Left forelimb (tissue), 1 donor: ENCODE data around the gene ZFPL1.
A peak's percentile ranks its signal among the peaks of the same experiment; 100 is the strongest.

Experiments
- DNase-seq: peaks from one replicate; pipeline ENCODE4 v3.0.0-alpha.2; 2018; ENCODE audit warnings: low spot score

ZFPL1 gene

GRCh38 chr11:65095427-65095826 is 11.4 kb downstream of the ZFPL1 start:
- DNase-seq: no peak

- peak; percentile 90 for DNase-seq
Observed at GRCh38 chr11:65095974-65096806, 12.2 kb downstream of the ZFPL1 start, which contains the start of gene VPS51. TSS of gene VPS51 (plus strand) at chr11:65096214. CDS start at chr11:65096251, 37 bp downstream.

- DNase-seq: no peak
Observed at GRCh38 chr11:65096926-65097325, 12.9 kb downstream of the ZFPL1 start.

GRCh38 chr11:65100674-65101350 is 16.8 kb downstream of the ZFPL1 start:
- no peak for DNase-seq

GRCh38 chr11:65102142-65103095 is 18.4 kb downstream of the ZFPL1 start:
- no peak for DNase-seq

GRCh38 chr11:65103476-65103875 is 19.5 kb downstream of the ZFPL1 start:
- DNase-seq: no peak

GRCh38 chr11:65104628-65105027 is 20.6 kb downstream of the ZFPL1 start:
- DNase-seq: no peak

GRCh38 chr11:65107078-65107477 is 23.1 kb downstream of the ZFPL1 start:
- DNase-seq: no peak

- no peak for DNase-seq
Observed at GRCh38 chr11:65107751-65108468, 23.9 kb downstream of the ZFPL1 start.

- no peak for DNase-seq
Observed at GRCh38 chr11:65108469-65109123, 24.6 kb downstream of the ZFPL1 start.

GRCh38 chr11:65109231-65110198 is 25.5 kb downstream of the ZFPL1 start:
- DNase-seq: no peak

- peak; percentile 91 for DNase-seq
Observed at GRCh38 chr11:65110354-65110861, 26.4 kb downstream of the ZFPL1 start.

GRCh38 chr11:65111159-65111743 is 27.2 kb downstream of the ZFPL1 start:
- no peak for DNase-seq

- peak; percentile 91 for DNase-seq
Observed at GRCh38 chr11:65111744-65112545, 27.9 kb downstream of the ZFPL1 start, which contains the start of gene TM7SF2. TSS of gene TM7SF2 (plus strand) at chr11:65111872. CDS start at chr11:65112016, 144 bp downstream.

GRCh38 chr11:65112546-65113360 is 28.7 kb downstream of the ZFPL1 start:
- DNase-seq: no peak

- no peak for DNase-seq
Observed at GRCh38 chr11:65113361-65113756, 29.3 kb downstream of the ZFPL1 start.

- DNase-seq: no peak
Observed at GRCh38 chr11:65113839-65114238, 29.8 kb downstream of the ZFPL1 start.
